GM19372 (cell line): ENCODE results near the gene C6orf58.

ENCODE experiments used
- ATAC-seq: cut with Tn5 transposase; IDR thresholded peaks from one replicate; pipeline ENCODE4 v1.9.1; 2021; ENCODE audit warnings: mild to moderate bottlenecking, low read depth, moderate library complexity; ENCODE audit not compliant: unreplicated experiment

Gene C6orf58

DNA sequence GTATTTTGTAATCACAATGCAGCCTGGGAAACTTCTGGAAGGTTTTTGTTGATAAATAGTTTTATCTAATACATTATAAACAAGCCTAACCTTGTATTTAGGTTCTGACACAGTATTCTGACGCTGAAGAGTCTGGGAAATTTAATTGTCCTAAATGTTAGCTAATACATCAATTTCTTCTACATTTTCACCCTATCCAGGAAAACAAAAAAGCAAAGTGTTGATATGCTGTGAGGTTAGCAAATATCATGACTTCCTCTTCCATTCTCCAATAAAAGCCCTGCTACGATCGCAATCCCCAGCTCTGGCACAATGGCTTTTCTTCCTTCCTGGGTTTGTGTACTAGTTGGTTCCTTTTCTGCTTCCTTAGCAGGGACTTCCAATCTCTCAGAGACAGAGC lies at the start of gene C6orf58:
Gene C6orf58 (plus strand): TSS at position 301 of the 400 bp plus-strand sequence. CDS start 12 bp downstream, at position 313.
- no peak for ATAC-seq

DNA sequence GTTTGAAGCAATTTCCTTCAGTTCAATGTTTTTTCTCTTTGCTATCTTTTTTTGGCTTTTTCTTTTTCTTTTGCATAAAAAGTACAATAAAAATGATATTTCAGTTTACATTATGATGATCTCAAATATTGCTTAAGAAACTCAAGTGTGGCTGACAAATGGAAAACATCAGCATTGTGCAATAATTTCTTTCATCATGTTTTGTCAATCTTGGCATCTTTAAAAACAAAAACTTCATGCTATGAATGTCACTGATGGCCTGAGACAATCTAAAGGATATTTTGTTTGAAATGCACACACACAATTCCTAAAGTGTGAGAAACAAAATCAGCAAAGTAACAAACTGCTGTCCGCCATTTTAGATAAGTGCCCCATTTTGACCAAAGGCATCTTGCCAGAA lies 44.0 kb upstream of the C6orf58 start:
- ATAC-seq: no peak

DNA sequence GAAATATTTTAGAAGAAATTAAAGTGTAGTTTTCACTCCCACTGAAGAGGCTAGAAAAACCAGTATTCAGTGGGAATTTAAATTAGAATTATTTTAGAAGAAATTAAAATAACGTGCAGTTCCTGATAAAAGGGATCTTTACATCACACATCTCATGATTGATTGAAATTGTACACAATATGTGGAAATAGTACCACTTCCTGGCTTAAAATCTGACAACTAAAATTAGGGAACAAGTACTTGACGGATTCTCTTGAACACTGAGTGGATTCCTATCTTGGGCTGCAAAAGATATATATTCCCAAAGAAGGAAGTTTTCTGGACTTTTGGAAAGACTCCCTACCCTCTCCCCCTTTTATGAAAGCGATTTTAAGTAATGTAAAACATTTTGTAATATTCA lies 43.2 kb upstream of the C6orf58 start:
- no peak for ATAC-seq

DNA sequence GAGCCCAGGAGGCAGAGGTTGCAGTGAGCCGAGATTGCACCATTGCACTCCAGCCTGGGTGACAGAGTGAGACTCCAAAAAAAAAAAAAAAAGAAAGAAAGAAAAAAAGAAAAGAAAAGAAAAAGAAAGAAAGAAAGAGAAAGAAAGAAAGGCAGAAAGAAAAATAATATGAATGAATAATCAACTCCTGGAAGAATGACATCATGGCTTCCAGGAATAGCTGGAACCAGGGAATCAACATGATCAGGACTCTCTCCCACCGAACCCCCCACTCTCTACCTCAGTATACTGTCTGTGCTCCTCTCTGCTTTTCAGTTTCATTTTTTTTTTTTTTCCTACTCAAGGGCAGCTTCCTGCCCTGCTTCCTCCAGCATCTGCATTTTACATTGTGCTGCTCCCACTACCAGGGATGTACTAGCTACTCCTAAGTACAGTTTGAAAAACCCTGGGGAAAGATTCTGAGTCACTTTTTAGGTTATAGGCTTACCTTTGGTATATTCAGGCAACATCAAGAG lies 38.2 kb upstream of the C6orf58 start:
- ATAC-seq: peak; percentile 14

DNA sequence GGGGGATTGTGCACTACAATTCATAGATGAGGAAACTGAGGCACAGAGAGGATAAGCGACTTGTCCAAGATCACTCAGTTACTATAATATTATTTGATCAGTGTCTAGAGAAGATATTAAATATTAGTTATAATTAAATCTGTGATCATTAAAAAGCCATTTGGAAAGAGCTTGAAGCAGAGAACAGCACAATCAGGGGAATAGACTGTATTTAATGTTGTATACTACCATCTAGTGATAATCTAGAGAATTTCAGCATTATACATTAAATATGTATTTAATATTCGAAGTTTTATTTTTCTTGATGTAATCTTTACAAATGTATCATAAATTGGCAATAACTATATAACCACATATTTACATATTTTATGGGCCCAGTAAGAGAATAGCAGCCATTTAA lies 37.7 kb upstream of the C6orf58 start:
- ATAC-seq: peak; percentile 50

DNA sequence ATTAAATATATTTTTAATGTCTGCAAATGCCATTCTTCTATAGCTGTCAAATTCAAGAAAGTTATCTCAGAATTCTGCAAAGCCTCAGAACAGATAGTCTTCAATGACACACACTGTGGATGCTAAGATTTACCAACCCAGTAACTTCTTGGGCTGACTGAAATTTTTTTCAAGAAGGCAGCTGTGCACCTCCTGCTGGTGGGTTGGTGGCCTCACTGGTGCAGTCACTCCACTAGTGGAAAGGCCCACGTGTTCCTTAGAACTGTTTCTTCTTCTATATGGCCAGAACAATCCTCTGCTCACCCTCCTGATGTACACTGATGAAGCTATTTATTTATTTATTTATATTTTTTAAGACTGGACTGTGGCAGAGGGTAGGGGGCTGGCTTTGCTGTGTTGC lies 29.8 kb upstream of the C6orf58 start:
- no peak for ATAC-seq

DNA sequence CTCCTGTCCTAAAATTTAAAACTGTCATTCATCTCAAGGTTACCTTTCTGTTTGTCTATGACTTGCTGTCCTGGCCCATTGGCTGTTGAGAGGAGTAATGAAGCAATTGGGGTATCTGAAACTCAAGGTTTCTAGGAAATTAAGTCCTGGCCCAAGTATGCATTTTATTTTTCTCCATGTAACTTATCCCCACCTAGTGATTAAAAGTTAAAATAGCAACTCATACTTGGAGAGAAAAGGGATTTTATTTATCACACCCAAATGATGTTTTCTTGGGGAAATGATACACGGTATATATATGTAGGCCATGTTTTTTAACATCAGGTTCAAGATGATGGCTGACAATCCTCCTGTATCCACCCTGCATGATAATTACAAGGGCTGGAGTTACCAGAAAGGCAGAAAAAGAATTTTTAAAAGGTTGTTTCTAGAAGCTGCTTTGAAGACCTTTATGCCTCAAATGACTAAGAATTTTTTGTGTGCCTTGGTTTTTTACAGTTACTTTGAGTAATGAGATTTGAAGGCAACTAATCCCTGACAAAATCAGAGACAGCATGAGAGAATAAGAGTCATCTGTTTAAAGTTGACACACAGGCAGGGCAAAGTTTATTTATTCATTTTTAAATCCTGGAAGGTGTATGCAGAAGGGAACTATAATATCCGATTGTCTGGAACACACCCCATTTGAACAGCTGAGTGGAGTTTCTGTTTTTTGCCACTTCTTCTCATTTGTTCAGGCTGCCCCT lies 28.9 kb upstream of the C6orf58 start:
- ATAC-seq: no peak

DNA sequence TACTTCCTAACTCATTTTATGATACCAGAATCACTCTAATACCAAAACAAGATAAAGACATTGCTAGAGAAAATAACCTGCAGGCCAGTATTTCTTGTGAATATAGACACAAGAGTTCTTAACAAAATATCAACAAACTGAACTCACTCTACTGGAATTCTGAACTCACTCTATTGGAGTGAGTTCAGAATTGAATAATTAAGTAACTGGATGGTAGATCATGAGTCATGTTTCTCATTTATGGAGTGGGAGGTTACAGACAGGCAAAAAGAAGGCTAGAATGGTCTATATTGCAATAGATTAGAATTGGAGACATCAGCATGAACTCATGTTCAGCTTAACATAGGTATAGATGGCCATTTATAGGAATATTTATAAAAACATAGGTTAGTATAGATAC lies 26.6 kb upstream of the C6orf58 start:
- no peak for ATAC-seq

DNA sequence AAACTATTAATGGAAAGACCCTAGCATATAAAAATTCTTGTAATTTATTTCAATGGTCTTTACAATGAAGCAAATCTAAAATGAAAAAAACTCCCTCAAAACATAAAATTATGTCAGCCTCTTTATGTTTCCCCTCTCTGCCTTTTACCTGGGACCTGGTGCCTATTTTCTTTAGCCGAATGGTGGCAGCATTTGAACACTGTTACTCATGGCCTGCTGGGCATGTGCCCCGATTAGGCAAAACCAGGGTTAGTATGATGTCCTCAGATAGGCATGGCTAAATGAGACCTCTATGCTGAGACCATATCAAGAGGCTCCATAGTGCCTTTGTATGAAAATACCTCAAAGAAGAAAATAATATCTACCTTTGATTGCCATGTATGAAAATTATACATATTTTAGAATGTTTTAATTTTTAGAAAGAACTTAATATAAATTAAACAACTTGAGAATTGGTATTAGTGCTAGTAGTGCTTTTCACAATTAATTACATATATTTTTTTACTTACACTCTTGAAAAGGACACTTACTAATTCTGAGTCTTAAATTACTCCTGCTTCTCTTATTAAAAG lies 22.5 kb upstream of the C6orf58 start:
- ATAC-seq: no peak

DNA sequence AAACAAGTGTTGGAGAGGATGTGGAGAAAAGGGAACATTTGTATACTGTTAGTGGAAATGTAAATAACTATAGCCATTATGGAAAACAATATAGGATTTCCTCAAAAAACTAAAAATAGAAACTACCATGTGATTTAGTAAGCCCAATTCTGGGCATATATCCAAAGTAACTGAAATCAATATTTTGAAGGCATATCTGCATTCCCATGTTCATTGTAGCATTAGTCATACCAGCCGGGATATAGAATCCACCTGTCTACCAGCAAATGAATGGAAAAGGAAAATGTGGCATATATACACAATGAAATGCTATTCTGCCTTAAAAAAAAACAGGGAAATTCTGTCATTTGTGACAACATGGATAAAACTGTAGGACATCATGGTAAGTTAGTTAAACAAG lies 15.3 kb upstream of the C6orf58 start:
- ATAC-seq: no peak

DNA sequence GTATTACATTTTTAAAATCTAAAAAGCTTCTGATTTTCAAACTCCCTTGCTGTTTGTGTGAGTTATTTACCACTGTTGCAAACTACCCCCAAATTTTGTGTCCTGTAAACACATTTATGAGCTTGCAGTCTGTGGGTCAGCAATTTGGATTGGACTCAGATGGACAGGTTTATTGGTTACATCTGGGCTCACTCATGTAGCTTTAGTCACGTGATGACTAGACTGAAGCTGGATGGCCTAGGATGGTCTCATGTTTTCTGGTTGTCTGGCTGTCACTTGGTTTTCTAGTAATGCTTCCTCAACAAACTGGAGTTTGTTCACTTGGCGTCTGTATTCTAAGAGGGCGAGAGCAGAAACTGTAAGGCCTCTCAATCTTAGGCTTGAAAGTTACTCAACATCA lies 12.2 kb upstream of the C6orf58 start:
- no peak for ATAC-seq

DNA sequence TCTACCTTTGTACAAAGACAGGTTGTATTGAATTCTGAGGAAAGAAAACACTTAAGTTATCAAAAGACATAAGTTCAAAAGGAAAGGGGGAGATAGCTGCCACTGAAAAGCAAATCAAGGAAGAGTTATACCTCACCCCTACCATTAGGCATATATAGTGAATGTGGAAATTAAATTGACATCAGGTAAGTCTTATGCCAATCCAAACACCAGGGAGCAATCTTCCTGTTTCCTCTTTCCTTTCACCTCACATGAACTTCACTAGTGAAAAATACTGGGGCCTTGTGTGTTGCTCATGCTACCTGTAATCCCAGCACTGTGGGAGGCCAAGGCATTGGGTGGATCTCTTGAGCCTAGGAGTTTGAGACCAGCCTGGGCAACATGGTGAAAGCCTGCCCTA lies 10.9 kb upstream of the C6orf58 start:
- ATAC-seq: no peak

DNA sequence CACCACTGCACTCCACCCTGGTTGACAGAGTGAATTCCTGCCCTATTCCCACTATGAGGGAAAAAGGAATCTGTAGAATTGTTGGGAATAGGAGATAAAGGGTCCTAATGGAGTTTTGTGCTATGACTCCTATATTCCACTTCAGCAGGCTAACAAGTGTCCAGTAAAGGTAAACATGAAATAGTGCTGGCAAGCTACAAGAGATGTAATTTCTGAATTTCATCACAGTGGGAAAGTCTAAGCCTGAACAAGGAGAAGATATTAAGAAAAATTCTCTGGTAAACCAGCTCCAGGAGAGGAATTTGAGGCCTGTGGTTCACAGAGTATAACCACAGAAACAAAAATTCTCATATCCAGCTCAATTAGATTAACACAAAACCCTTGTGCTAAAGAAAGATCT lies 10.3 kb upstream of the C6orf58 start:
- ATAC-seq: no peak

DNA sequence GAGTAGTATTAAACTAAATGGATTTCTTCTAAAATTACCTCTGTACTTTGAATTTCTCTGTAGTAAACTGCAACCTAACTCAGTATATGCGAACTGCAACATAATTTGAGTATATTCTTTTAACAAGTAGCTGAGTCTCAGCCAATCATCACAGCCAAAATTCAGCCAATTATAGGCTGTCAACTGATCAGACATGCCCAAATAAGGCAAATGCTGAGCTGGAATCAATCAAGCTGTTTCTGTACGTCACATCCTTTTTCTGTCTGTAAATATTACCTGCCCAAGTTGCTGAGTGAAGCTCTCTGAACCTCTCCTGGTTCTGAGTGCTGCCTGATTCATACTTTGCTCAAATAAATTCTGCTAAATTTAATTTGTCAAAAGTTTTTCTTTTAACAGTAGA lies 9.5 kb upstream of the C6orf58 start:
- ATAC-seq: no peak

DNA sequence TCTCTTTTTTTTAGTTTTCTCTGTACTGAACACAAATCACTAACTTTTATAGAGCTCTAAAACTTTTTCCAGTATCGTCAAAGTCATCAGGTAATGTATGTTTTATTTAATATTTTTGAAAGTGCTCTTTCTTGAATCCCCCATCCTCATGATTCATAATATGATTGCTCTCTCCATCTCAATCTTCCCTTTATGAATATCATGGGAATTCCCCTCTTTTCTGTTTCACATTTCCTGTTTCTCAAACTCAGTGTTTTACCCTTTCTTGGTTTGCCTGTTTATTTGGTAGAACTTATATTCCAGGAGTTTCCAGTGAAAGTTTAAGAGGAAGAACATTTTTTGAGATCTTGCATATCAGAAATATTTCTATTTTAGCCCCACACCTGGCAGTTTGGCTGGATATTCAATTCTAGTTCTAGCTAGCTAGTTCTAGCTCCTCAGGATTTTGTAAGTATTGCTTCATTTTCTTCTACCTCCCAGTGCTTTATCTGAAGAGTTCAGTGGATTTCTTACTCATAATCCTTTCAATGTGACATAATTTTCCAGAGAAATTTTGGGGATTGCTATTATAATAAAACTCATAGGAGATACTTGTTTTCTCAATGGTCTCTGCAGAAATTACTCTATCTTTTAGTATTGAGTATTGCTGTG lies 6.1 kb upstream of the C6orf58 start:
- peak; percentile 66 for ATAC-seq

DNA sequence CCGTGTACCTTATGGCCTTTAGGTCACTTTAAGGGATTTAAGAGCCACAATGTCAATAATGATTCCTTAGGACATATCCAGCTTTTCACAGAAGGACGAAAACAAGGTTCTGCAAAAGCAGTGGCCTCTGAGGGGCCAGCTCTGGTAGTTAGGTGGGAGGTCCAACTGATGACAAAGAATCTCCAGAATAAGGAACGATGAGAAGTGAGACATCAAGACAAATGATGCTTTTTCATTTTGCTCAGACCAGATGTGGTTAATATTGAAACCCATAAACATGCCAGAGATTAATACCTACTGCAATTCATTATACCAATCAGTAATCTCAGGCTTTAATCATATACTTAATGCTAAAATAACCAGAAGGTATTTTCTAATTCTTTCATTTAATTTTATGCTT lies 1.9 kb downstream of the C6orf58 start:
- ATAC-seq: no peak

DNA sequence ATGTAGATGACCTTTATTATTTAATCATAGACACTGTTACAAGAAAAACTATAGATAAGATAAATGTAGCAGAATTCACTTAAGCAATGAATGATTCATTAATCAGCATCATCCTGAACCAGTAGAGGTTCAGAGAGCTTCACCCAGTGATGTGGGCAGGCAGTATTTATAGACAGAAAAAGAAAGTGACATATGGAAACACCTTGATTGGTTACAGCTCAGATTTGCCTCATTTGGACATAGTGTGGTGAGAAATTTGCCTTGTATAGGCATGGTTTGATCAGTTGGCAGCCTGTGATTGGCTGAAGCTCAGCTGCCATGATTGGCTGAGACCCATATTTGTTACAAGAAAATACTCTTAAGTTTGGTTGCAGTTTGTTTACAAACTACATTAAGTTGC lies 4.6 kb downstream of the C6orf58 start:
- no peak for ATAC-seq

DNA sequence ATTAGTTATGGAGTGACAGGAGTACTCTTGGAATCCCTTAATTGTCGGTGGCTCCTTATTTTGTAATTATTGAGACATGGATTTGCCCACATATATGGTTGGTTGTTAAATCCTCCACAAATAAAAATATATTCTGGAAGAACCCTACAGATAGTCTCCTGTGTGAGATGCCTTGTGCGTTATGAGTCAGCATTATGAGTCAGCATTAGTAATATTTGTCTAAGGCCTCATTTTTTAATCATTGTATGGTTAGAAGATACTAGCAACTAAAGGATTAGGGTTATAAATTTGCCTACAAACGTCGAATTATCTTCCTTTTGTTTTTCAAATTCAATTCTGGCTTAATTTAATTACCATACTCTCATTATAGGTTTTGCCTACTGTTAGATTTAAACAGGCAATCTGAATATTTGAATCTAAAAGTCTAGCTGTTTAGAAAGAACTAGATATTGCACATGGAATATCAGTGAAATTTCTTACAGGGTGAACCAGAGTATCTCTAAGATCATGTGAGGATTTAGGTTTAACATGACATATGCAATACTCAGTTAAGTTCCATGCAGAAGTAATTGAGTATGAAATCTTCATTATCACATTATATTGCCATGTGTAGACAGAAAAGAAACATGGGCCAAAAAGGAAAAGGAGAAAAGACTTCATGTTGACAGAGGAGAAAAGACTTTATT lies 5.9 kb downstream of the C6orf58 start:
- ATAC-seq: no peak

DNA sequence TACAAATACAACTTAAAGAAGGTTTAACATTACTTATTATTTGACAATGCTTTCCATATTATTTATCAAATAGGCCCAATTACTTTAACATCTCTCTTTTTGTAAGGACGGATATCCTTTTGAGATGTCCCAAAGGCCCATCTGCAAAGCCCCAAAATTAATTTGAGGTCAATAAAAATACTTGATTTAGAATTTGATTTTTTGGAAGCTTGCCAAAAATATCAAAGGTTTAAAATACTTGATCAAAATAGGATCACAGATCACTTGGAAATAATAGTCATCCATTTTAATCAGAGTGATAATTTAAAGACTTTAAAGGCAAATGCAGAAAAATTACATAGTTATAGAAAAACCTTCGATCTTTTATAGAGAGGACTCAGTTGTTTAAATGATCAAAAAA lies 8.1 kb downstream of the C6orf58 start:
- no peak for ATAC-seq

DNA sequence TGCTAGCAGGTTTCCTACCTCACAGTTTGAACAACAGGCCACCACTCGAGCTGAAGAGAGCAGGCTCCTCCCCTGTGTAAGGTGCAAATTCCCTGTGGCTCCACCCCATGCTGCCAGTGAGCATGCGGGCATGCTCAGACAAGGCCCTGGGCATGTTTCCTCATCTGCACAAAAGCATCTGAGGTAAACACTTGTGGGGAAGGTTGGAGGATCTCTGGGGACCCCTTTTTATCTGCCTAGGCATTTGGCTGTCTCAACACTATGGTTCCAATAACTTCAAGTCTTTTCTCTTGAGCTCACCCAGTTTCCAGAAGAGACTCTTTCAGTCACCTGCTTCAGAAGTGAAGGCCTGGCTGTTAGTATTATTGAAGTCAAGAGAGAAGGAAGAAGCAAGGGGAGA lies 9.4 kb downstream of the C6orf58 start:
- no peak for ATAC-seq

DNA sequence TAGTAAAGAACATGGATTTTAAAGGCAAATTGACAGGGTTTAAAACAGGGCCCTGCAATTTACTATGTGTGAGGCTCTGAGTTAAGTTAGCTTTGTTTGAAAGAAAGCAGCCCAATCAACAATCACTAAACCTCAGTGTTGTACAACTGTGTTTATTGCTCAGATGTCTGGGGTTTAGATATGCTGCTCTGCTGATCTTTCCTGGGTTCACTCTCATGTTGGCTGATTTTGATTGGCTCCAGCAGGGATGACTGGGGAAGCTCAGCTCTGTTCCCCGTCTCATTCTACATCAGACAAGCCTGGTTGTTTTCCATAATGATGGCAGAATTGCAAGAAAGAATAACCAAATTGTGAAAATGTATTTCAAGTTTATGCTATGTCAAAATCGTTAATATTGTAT lies 10.9 kb downstream of the C6orf58 start:
- no peak for ATAC-seq
